HG03139 (cell line): ENCODE results near the gene KREMEN1.

Experiments used
- ATAC-seq: cut with Tn5 transposase; IDR thresholded peaks from one replicate; pipeline ENCODE4 v1.9.1; 2021; ENCODE audit not compliant: unreplicated experiment

Gene KREMEN1

DNA sequence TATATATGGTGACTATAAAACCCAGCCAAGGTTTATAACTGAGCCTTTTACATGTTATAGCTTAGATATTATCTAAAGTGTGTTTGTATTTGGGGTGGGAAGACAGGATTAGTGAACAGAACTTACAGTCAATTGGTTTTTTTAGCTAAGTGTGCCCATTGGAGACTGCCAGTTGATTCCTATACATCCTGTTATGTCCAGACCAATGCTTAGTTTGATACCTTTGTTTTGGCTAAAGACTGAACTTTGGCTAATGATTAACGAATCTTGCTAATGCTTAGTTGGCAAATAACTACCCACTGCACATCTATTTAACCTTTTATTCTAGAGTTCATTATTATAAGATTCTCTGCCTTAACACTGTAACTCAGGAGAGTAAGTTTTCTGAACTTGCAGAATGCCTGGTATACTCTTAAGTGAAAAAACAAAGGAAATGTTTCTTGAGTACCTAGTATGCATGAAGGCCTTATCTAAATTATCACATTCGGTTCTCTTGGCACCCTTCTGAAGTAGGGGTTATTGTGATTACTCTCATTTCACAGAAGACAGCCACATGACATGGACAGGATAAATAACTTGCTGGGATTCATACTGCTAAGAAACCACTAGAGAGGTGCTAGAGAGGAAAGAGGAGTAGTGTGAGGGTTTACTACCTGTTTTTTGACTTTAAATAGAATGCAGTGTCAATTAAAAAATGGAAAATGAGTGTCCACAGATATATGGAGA lies 54.0 kb downstream of the KREMEN1 start:
- no peak for ATAC-seq

GRCh38 chr22:29128891-29129807 lies 56.3 kb downstream of the KREMEN1 start:
- no peak for ATAC-seq

- no peak for ATAC-seq
Observed at GRCh38 chr22:29129808-29130140, 56.9 kb downstream of the KREMEN1 start.

- ATAC-seq = no peak
Observed at GRCh38 chr22:29130476-29130875, 57.6 kb downstream of the KREMEN1 start.

- no peak for ATAC-seq
Observed at GRCh38 chr22:29133603-29134133, 60.8 kb downstream of the KREMEN1 start.

DNA sequence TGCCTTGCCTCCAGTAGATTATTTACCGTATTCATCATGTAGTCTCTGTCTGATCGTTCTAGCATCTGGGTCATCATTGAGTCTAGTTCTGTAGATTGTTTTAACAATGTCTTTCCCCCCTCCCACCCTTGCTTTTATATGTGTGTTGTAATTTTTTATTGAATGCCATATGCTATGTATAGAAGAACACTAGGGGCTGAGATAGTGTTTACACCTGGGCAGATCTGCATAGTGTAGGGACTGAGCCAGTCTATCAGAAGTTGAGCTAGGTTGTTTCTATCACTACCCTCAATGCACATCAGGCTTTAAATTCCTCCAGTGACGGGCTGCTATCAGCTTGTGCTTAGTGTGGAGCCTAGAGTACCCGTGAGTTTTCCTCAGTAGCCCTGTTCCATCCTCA lies 61.6 kb downstream of the KREMEN1 start:
- no peak for ATAC-seq

- ATAC-seq = no peak
Observed at GRCh38 chr22:29136782-29137700, 64.2 kb downstream of the KREMEN1 start.

DNA sequence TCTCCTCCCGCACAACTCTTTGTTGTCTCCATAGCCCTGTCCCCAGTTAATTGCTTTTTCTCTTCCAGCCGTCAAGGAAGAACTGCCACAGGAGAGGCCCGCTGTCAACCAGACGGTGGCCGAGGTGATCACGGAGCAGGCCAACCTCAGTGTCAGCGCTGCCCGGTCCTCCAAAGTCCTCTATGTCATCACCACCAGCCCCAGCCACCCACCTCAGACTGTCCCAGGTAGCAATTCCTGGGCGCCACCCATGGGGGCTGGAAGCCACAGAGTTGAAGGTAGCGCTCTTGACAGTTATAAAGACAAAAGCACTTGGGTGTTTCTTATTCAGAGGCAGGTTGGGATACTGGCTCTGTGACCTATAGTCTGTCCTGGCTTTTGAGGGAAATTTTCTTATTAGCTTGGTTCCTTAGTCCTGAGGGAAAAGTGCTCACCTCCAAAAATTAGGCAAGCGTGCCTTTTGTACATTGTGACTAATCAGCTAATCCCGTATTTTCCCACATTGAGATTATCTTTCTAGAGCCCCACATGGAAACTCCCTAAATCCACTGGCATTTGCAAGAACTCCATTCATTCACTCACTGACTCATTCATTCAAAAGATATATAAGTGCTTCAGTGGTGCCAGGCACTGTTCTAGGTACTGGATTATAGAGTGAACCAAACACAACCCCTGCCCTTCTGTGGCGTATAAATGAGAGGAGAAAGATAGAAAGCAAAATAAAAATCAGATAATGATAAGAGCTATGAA lies 65.9 kb downstream of the KREMEN1 start:
- no peak for ATAC-seq

DNA sequence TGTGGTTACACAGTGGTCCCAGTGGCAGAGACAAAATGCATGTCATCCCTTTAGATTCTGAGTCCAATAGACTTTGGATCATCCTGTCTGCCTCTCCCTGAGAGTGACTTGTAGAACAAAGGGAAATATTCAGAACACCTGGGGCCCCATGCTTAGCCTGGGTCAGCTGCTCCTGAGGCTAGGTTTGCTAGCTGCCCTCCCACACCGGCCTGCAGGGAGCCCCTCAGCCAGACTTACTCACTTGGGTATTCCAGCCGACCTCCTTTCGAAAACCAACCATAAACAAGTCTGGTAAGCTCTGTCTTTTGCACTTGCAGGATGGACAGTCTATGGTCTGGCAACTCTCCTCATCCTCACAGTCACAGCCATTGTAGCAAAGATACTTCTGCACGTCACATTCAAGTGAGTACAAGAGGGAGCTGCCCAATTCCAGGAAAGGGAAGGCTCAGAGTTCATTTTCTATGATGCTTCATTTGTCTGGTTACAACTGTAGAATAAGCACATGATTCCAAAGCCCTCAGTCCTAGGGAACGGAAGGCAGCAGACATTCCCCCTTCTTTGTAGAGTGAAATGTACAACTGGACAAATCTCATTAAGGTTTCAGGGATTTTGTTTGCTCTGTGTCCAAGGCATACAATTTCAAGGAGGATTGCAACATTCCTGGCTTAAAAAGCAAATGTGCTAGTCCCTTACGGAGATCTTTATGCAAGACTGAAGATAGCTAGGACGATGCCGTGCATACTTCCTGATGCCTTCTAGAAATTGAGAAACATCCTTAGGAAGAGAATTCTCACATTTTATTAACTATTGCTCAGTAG lies 67.3 kb downstream of the KREMEN1 start:
- no peak for ATAC-seq

DNA sequence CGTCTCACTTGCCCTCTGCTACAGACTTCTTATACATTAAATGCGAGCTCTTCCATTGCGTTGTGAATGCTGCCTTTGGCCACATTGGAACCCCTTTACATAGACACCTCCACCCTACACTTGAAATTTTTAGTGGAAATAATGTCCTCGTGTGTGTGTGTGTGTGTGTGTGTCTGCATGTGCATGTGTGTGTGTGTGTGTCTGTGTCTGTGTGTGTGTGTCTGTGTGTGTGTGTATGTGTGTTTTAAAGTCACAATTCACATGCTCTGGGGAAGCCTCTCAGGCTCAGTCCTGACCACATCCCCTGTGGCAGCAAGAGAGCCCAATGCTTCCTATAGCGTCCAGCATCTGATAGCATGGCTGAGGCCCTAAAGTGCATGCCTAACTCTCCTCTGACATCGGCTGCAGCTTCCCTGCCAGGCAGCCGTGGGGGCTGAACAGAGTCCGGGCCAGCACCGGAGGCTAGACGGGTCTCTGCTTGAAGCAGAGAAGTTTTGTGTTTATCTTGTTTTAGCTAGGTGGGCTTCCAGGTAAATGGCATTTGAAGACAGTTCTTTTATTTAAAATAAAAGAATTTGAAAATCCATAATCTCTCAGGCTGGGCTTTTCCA lies 68.3 kb downstream of the KREMEN1 start:
- no peak for ATAC-seq

- no peak for ATAC-seq
Observed at GRCh38 chr22:29142116-29142515, 69.3 kb downstream of the KREMEN1 start.

DNA sequence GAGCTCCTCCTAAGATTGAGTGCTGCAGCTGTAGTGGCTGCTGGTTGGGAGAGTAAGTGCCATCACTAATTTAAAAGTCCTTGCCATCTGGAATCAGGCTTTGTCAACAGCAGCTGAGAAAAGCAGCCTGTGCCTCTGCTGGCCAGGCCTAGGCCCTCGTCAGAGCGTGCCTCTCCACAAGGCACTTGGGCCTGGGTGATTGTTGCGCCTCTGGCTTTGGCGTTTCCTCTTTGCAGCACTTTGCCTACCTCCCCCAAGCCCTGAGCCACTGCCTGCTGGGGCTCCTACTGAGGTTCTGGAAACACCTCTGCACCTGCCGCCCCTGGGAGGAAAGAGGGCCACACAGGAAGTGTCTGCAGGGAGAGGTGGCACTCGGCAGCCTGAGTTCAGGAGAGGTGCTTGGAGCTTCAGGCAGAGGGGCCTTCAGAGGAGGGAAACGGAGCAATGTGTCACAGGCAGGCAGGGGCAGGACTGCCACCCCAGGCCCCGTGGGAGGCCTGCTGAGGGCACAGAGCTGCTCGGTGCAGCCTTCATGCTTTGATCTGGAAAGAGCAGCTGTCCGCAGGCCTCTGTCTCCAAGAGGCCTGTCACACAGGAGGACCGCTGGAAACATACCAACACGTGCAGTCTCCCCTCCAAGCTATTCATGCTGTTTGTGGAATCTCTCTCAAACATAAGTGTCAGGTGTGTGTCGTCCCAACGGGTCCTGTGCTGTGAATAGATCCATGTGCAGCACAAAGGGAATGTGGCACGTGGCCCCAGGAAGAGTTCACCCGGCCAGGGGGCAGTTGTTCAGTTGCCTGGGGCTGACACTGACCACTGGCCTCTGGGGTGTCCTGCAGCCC lies 71.3 kb downstream of the KREMEN1 start:
- ATAC-seq = no peak

- ATAC-seq = no peak
Observed at GRCh38 chr22:29144786-29145160, 71.9 kb downstream of the KREMEN1 start.

DNA sequence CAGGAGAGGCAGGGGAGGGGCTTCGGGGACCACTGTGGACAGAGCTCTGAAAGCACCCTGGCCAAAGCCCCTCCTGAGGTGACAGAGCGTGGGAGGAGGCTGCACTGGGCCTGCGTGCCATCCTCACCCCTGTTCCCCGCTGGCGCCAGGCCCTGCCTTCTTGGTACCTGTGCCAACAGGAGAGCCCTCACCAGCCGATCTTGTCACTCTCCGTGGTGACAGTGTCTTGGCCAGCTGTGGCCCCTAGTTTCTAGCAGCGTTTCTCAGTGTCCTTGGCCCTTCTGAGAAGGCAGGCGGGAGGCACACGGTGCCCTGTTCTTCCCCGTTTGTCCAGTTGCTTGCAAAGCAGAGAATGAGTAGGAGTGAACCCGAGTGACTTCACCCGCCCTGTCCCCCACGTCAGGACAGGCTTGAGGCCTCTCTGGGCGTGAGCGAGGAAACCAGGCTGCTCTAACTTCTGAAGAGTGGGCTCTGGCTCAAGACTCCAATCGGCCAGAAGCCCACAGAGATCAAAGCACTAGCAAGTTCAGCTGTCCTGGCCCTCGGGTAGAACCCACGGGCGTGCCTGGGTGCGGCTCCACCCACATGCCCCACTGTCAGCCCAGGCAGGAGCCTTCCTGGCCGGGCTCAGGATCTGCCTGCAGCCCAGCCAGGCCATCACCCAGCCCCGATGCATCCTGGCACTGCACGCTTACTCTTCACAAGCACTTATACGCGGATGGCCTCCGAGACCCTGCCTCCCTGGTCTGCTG lies 72.7 kb downstream of the KREMEN1 start:
- no peak for ATAC-seq

DNA sequence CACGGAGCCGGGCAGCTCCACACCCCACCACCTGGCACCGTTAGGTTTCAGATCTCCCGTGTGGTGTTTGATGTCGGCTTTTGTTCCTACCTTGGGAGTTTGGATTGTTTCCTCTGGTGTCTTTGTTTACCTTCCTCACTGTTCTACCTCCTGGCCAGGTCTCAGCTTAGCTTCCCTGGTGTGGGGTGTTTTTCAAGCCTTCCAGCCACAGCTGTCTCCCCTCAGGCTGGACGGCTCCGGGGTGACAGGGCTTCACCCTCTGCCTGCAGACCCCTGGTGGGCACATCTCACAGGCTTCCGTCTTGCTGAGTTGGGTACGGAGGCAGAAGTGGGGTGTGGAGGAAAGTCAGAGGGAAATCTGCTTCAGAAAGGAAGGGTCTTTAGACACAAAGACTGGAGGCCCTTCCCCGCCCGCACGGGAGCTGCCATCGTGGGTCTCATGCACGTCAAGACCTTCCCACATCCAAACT lies 73.3 kb downstream of the KREMEN1 start:
- ATAC-seq = no peak

GRCh38 chr22:29146771-29147170 lies 73.9 kb downstream of the KREMEN1 start:
- ATAC-seq = no peak

- no peak for ATAC-seq
Observed at GRCh38 chr22:29147331-29147899, 74.6 kb downstream of the KREMEN1 start.
